Measurements from ENCODE around the gene MYRFL.

Gene MYRFL

GRCh38 chr12:69810870-69811498 lies 14.0 kb upstream of the MYRFL start:
- POLR2A ChIA-PET: no interaction called here
- TF ChIP-seq CTCF (IDR thresholded peaks at IDR 0.05; ENCODE audit: control extremely low read depth, extremely low read depth, low read depth, missing control alignments): no peak
- DNase-seq (ENCODE audit: extremely low spot score): no peak
- CTCF ChIA-PET: interaction anchor here (1.0 to 1.4 kb wide), 3 partner anchors 8 to 73 kb away, joined by 3 read pairs; partner anchors contain the start of gene RAB3IP

- no peak for DNase-seq (ENCODE audit: extremely low spot score)
- ChIA-PET CTCF (no interaction called here), POLR2A (no interaction called here)
- no peak for TF ChIP-seq CTCF (IDR thresholded peaks at IDR 0.05; ENCODE audit: control extremely low read depth, extremely low read depth, low read depth, missing control alignments)
These were observed 8.9 kb upstream of the MYRFL start for GRCh38 chr12:69816082-69816481.

- no peak for TF ChIP-seq CTCF (IDR thresholded peaks at IDR 0.05; ENCODE audit: control extremely low read depth, extremely low read depth, low read depth, missing control alignments)
- CTCF ChIA-PET: interaction anchor here (0.7 kb wide), 1 partner anchor 8 kb away, joined by 3 read pairs; no protein-coding TSS in a partner anchor
These were observed 4.0 kb upstream of the MYRFL start for GRCh38 chr12:69821032-69821455.

GRCh38 chr12:69821456-69822159 lies 3.4 kb upstream of the MYRFL start:
- POLR2A ChIA-PET: no interaction called here
- no peak for DNase-seq (ENCODE audit: extremely low spot score)
- CTCF ChIA-PET: interaction anchor here (0.7 kb wide), 1 partner anchor 8 kb away, joined by 3 read pairs; no protein-coding TSS in a partner anchor
- TF ChIP-seq CTCF (IDR thresholded peaks at IDR 0.05; ENCODE audit: control extremely low read depth, extremely low read depth, low read depth, missing control alignments): no peak

More at GRCh38 chr12:69821032-69821455, 4.0 kb upstream of the MYRFL start:
- DNase-seq (ENCODE audit: extremely low spot score): no peak
- POLR2A ChIA-PET: no interaction called here

- no peak for DNase-seq (ENCODE audit: extremely low spot score)
- ChIA-PET POLR2A (no interaction called here), CTCF (interaction anchor here (1.3 kb wide), 1 partner anchor 17 kb away, joined by 3 read pairs; no protein-coding TSS in a partner anchor)
- no peak for TF ChIP-seq CTCF (IDR thresholded peaks at IDR 0.05; ENCODE audit: control extremely low read depth, extremely low read depth, low read depth, missing control alignments)
These were observed 2.7 kb upstream of the MYRFL start for GRCh38 chr12:69822201-69822860.

- POLR2A ChIA-PET: no interaction called here
- CTCF ChIA-PET: no interaction called here
- no peak for TF ChIP-seq CTCF (IDR thresholded peaks at IDR 0.05; ENCODE audit: control extremely low read depth, extremely low read depth, low read depth, missing control alignments)
- DNase-seq (ENCODE audit: extremely low spot score): no peak
These were observed 999 bp upstream of the MYRFL start for GRCh38 chr12:69824028-69824427.

All from GM10248 (cell line).